Karpas-422 (cell line): ENCODE measurements around the gene GEMIN2. TPM values are rescaled to one million over a fixed set of nuclear protein-coding genes. Genes with fewer than 3 reads are reported as not detected.
"Not testable (repeated sequence)": the region's sequence is repeated elsewhere in the genome, so short reads cannot be mapped to it uniquely, and the experiment has no call there.

Source experiments
- DNase-seq: peaks from one replicate; pipeline ENCODE4 v3.0.0-alpha.2; 2015
- H2AFZ ChIP-seq: fragments of 200-600 bp; sonication (generic); 2 replicates; pipeline ENCODE4 v1.6.1; 2014; ENCODE audit warnings: antibody characterized with exemption, low read length, mixed read lengths
- H3K27ac ChIP-seq: fragments of 200-600 bp; sonication (generic); 2 replicates; pipeline ENCODE4 v1.5.1; 2014; ENCODE audit warnings: mild to moderate bottlenecking, low read length, moderate library complexity
- H3K27me3 ChIP-seq: fragments of 200-600 bp; sonication (generic); 2 replicates; pipeline ENCODE4 v1.6.1; 2014; ENCODE audit warnings: low read length, mixed read lengths
- H3K36me3 ChIP-seq: fragments of 200-600 bp; sonication (generic); 2 replicates; pipeline ENCODE4 v1.6.1; 2014; ENCODE audit warnings: low read length, mixed read lengths; ENCODE audit not compliant: insufficient read depth
- H3K4me1 ChIP-seq: fragments of 200-600 bp; sonication (generic); 2 replicates; pipeline ENCODE4 v1.6.1; 2014; ENCODE audit warnings: mild to moderate bottlenecking, low read length, mixed read lengths
- H3K4me2 ChIP-seq: fragments of 200-600 bp; sonication (generic); 2 replicates; pipeline ENCODE4 v1.6.1; 2014; ENCODE audit warnings: low read length, low read depth, mild to moderate bottlenecking; ENCODE audit not compliant: poor library complexity, severe bottlenecking
- H3K4me3 ChIP-seq: fragments of 200-600 bp; sonication (generic); 2 replicates; pipeline ENCODE4 v1.5.1; 2014; ENCODE audit warnings: mild to moderate bottlenecking, antibody characterized with exemption, low read length, mixed read lengths
- H3K79me2 ChIP-seq: fragments of 200-600 bp; sonication (generic); 2 replicates; pipeline ENCODE4 v1.6.1; 2014; ENCODE audit warnings: mild to moderate bottlenecking, low read length, mixed read lengths
- H3K9ac ChIP-seq: fragments of 200-600 bp; sonication (generic); 2 replicates; pipeline ENCODE4 v1.6.0; 2014; ENCODE audit warnings: low read length
- H3K9me2 ChIP-seq: fragments of 200-600 bp; sonication (generic), shearing (Covaris generic); replicated peaks from 2 replicates; pipeline ENCODE4 v1.6.0; 2014; ENCODE audit warnings: mild to moderate bottlenecking, low read length, moderate library complexity; ENCODE audit not compliant: insufficient read depth
- H3K9me3 ChIP-seq: fragments of 300-700, 200-600 bp; sonication (generic); 2 replicates; pipeline ENCODE4 v1.6.1; 2014; ENCODE audit warnings: low read length, mixed read lengths
- H4K20me1 ChIP-seq: fragments of 200-600 bp; sonication (generic); 2 replicates; pipeline ENCODE4 v1.6.1; 2014; ENCODE audit warnings: mild to moderate bottlenecking, antibody characterized with exemption, low read length, low read depth; ENCODE audit not compliant: insufficient read depth
- total RNA-seq: library from RNA; depleted of rRNA; stranded (reverse); fragments of >200 nt; shearing (Covaris generic); gene quantifications from 2 replicates; pipeline ENCODE4 v1.2.3, GENCODE V29; 2014; ENCODE audit warnings: low replicate concordance

GEMIN2 gene
- total RNA-seq, 1 experiment from 2014 or later = 73.2 TPM

- H3K9me2 ChIP-seq = not testable (repeated sequence)
- peak overlapping the region; percentile 70 for H3K27ac ChIP-seq
Observed at GRCh38 chr14:39104078-39104801, 9.9 kb upstream of the GEMIN2 start.

DNA sequence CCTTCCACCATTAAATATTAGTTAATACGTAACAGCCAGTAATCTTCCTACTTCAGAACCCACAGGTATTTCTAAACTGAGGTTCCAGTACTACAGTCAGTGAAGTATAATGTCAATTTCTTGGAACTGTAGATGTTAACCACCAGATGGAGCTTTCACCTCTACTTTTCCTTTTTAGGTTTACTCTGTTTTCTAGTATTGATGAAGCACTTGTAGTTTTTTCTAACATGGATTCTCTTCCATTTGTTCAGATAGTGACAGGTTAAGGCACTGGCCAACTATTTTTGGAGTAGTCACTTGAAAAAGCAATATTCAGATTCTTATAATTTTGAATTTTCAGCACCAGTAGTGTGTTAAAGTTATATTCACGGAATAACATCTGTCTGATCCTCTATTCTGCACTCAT is 6.5 kb upstream of the GEMIN2 start:
- no peak overlapping the region for H3K9ac ChIP-seq
- H3K79me2 ChIP-seq = peaks cover 20% of the 10 kb centered on the region
- no peaks in the 10 kb centered on the region for H3K9me2 ChIP-seq
- H3K27ac ChIP-seq = no peak overlapping the region
- no peaks in the 10 kb centered on the region for H4K20me1 ChIP-seq
- no peak overlapping the region for H2AFZ ChIP-seq
- no peak overlapping the region for H3K4me3 ChIP-seq
- peak; percentile 84 for DNase-seq
- no peaks in the 10 kb centered on the region for H3K9me3 ChIP-seq
- no peaks in the 10 kb centered on the region for H3K36me3 ChIP-seq
- no peak overlapping the region for H3K4me2 ChIP-seq
- H3K4me1 ChIP-seq = peaks cover 28% of the 10 kb centered on the region
- H3K27me3 ChIP-seq = no peaks in the 10 kb centered on the region

More at GRCh38 chr14:39104078-39104801, 9.9 kb upstream of the GEMIN2 start:
- H4K20me1 ChIP-seq, H3K36me3 ChIP-seq, H3K27me3 ChIP-seq, H2AFZ ChIP-seq, H3K9me3 ChIP-seq, DNase-seq: not testable (repeated sequence)
- peaks cover 37% of the 10 kb centered on the region for H3K4me1 ChIP-seq
- H3K4me2 ChIP-seq = peak overlapping the region; percentile 98
- peaks cover 54% of the 10 kb centered on the region for H3K79me2 ChIP-seq
- peak overlapping the region; percentile 85 for H3K4me3 ChIP-seq
- H3K9ac ChIP-seq = peak overlapping the region; percentile 88

GRCh38 chr14:39108791-39109190 is 5.3 kb upstream of the GEMIN2 start:
- Histone ChIP-seq H4K20me1 (no peaks in the 10 kb centered on the region), H2AFZ (no peak overlapping the region), H3K9me2 (no peaks in the 10 kb centered on the region), H3K4me3 (peak overlapping the region; percentile 60; the same call in 1 of the 2 replicates), H3K27ac (peak overlapping the region; percentile 74), H3K9ac (peak overlapping the region; percentile 65; the same call in 1 of the 2 replicates), H3K36me3 (no peaks in the 10 kb centered on the region), H3K79me2 (peaks cover 9% of the 10 kb centered on the region), H3K27me3 (no peaks in the 10 kb centered on the region), H3K9me3 (no peaks in the 10 kb centered on the region), H3K4me1 (peaks cover 36% of the 10 kb centered on the region), H3K4me2 (peak overlapping the region; percentile 76)
- DNase-seq = no peak

DNA sequence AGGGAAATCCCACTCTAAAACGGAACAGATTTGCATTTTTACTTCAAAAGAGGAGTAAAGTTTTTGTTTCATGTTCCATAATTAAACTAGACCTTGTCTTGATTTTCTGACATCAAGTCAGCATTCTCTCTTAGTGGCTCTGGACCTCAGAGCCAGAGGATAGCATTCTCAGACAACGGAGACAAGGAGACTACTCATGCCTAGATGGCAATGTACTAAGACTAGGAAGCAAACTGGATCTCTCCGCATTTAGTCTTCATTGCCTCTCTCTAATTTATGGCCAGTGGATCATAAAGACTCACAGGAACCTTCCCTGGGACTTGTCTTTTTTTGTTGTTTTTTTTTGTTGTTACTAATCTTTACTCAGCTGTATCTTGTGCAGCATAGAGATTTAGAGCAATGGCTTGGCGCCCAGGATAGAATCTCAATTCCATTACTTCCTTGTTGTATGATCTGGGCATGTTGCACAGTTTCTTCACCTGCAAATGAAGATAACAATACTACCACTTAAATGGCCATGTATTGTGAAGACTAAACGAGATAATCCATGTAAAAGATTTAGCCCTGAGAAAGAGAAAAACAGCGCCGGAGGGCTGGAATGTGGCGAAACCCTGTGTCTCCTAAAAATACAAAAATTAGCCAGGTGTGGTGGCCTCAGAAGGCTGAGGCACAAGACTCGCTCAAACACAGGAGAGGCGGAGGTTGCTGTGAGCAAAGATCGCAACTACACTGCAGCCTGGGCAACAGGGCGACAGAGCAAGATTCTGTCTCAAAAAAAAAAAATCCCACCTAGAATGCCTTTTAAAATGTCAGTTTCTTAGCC is 4.0 kb upstream of the GEMIN2 start:
- peaks cover 31% of the 10 kb centered on the region for H3K4me1 ChIP-seq
- H2AFZ ChIP-seq = peak overlapping the region; percentile 89
- H3K27me3 ChIP-seq = no peaks in the 10 kb centered on the region
- peak overlapping the region; percentile 65 for H3K9ac ChIP-seq
- peak overlapping the region; percentile 76 for H3K4me2 ChIP-seq
- H3K27ac ChIP-seq = peak overlapping the region; percentile 74
- H4K20me1 ChIP-seq = no peaks in the 10 kb centered on the region
- peaks cover 10% of the 10 kb centered on the region for H3K79me2 ChIP-seq
- DNase-seq = peak; percentile 67
- H3K36me3 ChIP-seq = no peaks in the 10 kb centered on the region
- H3K4me3 ChIP-seq = peak overlapping the region; percentile 60
- no peaks in the 10 kb centered on the region for H3K9me3 ChIP-seq
- H3K9me2 ChIP-seq = no peaks in the 10 kb centered on the region

DNA sequence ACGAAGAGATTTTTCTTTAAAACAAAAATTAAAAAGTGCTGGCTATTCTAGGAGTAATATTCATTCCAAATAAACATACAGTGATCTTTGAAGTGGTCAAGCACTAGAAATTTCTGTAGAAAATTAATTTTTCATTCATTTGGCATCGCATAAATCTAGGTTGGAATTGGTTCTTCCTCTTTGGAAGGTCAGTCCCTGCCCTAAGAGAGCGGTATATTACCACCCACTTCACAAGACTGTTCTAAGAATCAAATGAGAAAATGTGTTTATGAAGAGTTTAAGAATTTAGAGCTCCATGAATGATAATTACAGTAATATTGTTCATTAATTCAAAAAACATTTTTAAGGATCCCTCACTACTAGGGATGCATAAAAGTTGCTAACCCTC is 444 bp upstream of the GEMIN2 start:
- H3K4me3 ChIP-seq = peak overlapping the region; percentile 87
- H3K4me1 ChIP-seq = peaks cover 42% of the 10 kb centered on the region

DNA sequence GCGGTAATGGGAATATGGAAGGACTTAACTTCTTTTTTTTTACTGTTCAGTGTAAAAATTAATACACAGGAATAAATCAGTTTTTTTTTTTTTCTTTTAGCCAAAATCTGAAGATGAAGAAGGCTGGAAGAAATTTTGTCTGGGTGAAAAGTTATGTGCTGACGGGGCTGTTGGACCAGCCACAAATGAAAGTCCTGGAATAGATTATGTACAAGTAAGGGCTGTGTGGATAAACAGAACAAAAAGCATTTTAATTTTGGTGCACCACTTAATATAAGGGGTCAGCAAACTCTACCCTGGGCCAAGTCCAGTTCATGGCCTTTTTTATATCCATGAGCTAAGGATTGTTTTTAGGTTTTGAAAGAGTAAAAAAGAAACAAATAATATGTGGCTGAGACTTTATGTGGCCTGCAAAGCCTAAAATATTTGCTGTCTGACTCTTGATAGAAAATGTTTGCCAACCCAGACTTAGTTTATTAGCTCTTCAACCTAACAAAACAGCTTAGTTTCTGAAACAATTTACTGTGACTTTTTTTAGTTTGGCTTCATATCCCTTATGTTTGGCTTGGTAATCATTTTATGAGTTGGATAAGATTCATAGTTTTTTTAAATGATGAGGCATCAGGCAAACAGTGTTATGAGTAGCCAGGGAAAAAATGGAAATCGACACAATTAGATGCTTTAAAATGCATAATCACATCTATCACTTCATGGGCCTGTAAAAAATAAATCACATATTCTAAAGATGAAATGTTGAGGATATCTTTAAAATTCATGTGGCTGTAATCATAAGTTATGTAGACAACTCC is 8.4 kb downstream of the GEMIN2 start:
- Histone ChIP-seq H3K4me1 (no peaks in the 10 kb centered on the region), H3K27me3 (no peaks in the 10 kb centered on the region), H3K9me3 (no peaks in the 10 kb centered on the region), H3K36me3 (peaks cover 61% of the 10 kb centered on the region), H3K79me2 (peaks cover 16% of the 10 kb centered on the region), H3K9ac (no peak overlapping the region), H2AFZ (no peak overlapping the region), H3K4me2 (no peak overlapping the region), H4K20me1 (no peaks in the 10 kb centered on the region), H3K27ac (no peak overlapping the region), H3K4me3 (no peak overlapping the region), H3K9me2 (no peaks in the 10 kb centered on the region)
- no peak for DNase-seq

More for the DNA sequence above, 444 bp upstream of the GEMIN2 start:
- Histone ChIP-seq H3K9ac (peak overlapping the region; percentile 82), H3K4me2 (peak overlapping the region; percentile 91), H3K27me3 (no peaks in the 10 kb centered on the region), H2AFZ (peak overlapping the region; percentile 23), H3K9me3 (no peaks in the 10 kb centered on the region), H3K27ac (peak overlapping the region; percentile 81), H4K20me1 (no peaks in the 10 kb centered on the region), H3K9me2 (no peaks in the 10 kb centered on the region), H3K79me2 (peaks cover 35% of the 10 kb centered on the region), H3K36me3 (peaks cover 5% of the 10 kb centered on the region; the same call in 1 of the 2 replicates)
- DNase-seq = no peak

GRCh38 chr14:39137835-39138234 is 23.7 kb downstream of the GEMIN2 start:
- H3K27me3 ChIP-seq, H3K4me2 ChIP-seq, H3K4me3 ChIP-seq, H2AFZ ChIP-seq, H3K9me3 ChIP-seq, H4K20me1 ChIP-seq, H3K9me2 ChIP-seq, H3K27ac ChIP-seq, H3K9ac ChIP-seq, H3K79me2 ChIP-seq, H3K4me1 ChIP-seq, DNase-seq: not testable (repeated sequence)
- H3K36me3 ChIP-seq = peaks cover 41% of the 10 kb centered on the region
